GM18951 (cell line): ENCODE measurements around the gene RAB14.
"Not testable (repeated sequence)": the region's sequence is repeated elsewhere in the genome, so short reads cannot be mapped to it uniquely, and the experiment has no call there.

ENCODE experiments used
- POLR2A ChIP-seq: IDR thresholded peaks from 4 replicates; pipeline ENCODE4 v1.6.1; 2011; ENCODE audit warnings: mild to moderate bottlenecking; ENCODE audit not compliant: insufficient read length, insufficient read depth; ENCODE audit errors: extremely low read depth
- in situ Hi-C: fragments of 300-500 bp; cut with MboI; formaldehyde crosslinking; loops from one replicate; pipeline ENCODE4 v1.12.0; 2022; ENCODE audit warnings: low sequenced_read_pairs, mixed read lengths, inconsistent platforms; ENCODE audit not compliant: unreplicated experiment

Gene RAB14

DNA sequence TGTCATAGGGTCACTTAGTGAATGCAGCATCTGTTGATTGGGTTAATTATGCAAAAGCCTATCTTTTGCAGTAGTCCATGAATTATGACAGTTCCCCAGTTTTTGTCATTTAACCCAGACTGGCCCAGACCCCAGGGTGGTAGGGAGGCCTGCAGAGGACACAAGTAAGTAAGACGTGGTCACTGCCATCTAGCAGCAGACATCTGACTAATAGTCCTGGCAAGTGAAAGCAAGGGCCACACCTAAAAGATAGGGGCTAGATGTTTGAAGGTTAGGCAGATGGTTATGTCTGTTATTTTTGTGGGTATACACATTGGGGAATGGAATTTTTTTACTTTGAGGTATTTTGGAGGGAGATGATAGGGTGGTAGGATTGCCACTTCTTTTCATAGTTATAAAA lies 48.0 kb downstream of the RAB14 start:
- in situ Hi-C loops = no loop called here
- TF ChIP-seq POLR2A = no peak

DNA sequence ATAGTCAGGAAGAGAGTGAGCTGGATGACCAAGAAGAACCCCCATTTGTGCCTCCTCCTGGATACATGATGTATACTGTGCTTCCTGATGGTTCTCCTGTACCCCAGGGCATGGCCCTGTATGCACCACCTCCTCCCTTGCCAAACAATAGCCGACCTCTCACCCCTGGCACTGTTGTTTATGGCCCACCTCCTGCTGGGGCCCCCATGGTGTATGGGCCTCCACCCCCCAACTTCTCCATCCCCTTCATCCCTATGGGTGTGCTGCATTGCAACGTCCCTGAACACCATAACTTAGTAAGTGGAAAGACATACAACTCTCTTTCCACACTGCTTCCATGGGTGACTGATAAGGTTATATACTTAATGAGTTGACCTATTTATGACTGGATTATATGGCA lies 51.5 kb downstream of the RAB14 start:
- in situ Hi-C loops = no loop called here
- no peak for TF ChIP-seq POLR2A

DNA sequence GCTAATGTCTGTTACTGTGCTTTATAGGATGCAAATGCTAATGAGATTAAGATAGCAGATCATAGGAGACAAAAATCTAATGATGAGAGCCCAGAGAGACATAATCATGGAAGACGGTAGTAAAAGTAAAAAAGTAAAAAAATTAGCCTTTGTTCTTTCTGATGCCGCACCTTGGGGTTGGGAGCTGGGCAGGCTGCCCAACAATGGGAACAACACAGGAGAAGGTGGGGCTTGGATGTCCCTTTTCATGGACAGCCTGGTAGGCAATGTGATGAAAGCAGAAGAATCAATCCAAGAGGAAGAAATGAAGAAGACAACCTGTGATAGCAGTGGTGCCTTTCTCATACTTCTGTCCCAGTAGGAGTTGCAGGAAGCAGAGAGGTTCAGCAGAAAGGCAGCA lies 57.2 kb downstream of the RAB14 start:
- in situ Hi-C loops = no loop called here
- TF ChIP-seq POLR2A = no peak

DNA sequence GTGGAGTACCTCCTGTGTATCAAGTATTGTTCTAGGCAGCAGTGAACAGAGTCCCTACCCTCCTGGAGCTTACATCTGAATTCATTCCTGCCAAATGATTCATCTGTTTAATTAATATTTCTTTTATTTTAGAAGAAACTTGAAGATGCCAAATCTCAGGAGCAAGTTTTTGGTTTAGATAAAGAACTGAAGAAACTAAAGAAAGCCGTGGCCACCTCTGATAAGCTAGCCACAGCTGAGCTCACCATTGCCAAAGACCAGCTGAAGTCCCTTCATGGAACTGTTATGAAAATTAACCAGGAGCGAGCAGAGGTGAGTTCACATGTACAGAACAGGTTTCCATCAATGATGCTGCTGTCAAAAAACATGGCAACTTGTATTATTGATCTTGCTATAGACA lies 57.9 kb downstream of the RAB14 start:
- in situ Hi-C loops = no loop called here

DNA sequence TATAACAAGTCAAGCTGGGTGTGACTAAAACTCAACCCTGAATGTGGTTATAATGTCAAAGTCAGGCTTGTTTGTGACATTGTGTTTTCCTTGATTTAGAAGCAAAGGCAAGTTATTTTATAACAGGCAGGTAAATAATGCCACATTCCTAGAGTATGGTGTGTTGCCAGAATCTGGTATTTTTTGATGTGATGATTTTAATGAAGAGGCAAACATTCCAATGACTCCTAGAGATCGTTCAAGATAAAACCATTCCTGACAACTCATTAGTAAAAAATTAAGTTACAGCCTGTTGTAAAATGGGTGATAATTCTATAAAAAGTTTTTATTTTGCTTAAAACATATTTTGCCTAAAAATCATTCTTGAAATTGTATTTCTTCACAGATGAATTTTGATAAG lies 60.0 kb downstream of the RAB14 start:
- in situ Hi-C loops = no loop called here
- no peak for TF ChIP-seq POLR2A

More for the DNA sequence above, 57.9 kb downstream of the RAB14 start:
- no peak for TF ChIP-seq POLR2A

DNA sequence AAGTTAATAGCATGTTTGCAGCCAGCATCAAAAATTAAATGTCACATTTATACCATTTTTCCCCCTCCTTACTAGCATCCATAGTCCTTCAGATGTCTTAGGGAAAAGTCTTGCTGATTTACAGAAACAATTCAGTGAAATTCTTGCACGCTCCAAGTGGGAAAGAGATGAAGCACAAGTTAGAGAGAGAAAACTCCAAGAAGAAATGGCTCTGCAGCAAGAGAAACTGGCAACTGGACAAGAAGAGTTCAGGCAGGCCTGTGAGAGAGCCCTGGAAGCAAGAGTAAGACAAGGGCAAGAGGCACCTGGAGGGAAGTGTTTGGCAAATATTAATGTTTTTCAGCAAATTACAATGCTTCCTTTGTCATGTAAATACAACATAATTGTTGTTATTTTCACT lies 60.4 kb downstream of the RAB14 start:
- in situ Hi-C loops = no loop called here
- no peak for TF ChIP-seq POLR2A

DNA sequence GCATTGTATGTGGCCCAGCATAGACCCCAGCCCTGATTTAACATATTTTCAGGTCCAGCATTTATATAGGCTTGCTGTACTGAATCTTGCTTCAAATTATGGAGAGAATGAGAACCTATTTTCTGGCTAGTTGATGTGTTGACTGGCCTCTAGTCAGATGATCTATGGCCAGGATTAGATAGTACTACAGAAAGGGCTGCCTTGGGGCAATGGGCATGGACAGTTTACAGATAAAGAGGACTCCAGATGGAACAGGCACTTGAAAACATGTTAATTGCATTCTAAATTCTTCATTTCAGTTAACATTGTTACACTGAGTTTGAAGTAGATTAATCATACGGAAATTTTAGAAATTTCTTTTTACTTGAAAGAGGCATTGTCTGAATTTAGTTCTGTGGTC lies 61.5 kb downstream of the RAB14 start:
- in situ Hi-C loops = no loop called here
- no peak for TF ChIP-seq POLR2A

DNA sequence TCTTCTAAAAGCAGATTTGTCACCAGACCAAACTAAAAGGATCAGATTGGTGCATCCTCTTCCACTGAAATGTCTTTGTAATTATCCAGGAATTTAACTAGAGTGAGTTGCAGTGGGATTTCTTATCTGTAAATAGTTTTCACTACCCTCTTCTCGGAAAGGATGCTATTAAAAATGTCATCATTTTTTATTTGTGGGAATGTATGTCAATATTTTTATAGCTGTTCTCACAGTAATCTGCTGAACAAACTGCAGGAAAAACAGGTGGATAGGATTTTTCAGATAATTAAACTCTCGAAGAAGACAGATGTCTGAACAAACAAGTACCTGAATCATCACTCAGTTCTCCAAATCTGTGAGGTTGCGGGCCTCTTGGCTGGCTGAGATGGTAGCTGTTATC lies 62.7 kb downstream of the RAB14 start:
- in situ Hi-C loops = no loop called here
- TF ChIP-seq POLR2A = no peak

DNA sequence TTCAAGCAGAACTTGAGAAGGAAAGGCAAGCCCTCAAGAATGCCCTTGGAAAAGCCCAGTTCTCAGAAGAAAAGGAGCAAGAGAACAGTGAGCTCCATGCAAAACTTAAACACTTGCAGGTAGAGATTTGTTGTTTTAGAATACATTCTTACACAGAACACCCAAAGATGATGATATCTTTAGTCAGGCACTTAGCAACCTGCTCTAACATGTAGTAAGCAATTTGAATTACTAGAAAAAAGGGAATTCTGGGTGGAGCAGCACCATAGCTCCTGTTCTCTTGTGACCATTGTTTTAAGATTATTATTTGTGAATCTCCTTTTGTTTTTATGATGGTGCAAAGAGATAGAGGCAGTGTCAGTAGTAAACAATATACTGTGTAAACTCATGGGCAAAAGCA lies 63.1 kb downstream of the RAB14 start:
- no peak for TF ChIP-seq POLR2A
- in situ Hi-C loops = no loop called here

DNA sequence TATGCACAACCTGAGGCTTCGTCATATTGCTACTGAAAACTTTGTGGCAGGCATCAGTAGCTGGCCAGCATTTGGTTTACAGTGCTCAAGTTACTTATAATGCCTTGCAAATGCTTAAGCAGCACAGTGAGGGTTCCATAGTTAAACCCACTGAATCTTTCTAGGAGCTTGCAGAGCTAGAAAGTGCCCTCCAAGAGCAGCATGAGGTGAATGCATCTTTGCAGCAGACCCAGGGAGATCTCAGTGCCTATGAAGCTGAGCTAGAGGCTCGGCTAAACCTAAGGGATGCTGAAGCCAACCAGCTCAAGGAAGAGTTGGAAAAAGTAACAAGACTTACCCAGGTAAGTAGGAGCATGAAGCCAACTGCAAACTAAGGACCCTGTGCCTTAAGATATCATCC lies 66.0 kb downstream of the RAB14 start:
- in situ Hi-C loops = no loop called here
- TF ChIP-seq POLR2A = no peak

DNA sequence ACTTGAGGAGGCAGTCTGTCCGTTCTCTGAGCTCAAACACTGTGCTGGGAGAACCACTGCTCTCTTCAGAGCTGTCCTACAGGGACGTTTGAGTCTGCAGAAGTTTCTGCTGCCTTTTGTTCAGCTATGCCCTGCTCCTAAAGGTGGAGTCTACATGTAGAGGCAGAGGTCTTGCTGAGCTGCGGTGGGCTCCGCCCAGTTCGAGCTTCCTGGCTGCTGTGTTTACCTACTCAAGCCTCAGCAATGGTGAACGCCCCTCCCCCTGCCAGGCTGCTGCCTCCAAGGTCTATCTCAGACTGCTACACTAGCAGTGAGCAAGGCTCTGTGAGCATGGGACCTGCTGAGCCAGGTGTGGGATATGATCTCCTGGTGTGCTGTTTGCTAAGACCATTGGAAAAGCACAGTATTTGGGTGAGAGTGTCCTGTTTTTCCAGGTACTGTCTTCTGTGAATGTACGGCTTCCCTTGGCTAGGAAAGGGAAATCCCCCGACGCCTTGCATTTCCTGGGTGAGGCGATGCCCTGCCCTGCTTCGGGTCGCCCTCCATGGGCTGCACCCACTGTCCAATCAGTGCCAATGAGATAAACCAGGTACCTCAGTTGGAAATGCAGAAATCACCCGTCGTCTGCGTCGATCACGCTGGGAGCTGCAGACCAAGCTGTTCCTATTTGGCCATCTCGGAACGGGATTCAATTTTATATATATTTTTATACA lies 68.4 kb downstream of the RAB14 start:
- in situ Hi-C loops = no loop called here
- no peak for TF ChIP-seq POLR2A

DNA sequence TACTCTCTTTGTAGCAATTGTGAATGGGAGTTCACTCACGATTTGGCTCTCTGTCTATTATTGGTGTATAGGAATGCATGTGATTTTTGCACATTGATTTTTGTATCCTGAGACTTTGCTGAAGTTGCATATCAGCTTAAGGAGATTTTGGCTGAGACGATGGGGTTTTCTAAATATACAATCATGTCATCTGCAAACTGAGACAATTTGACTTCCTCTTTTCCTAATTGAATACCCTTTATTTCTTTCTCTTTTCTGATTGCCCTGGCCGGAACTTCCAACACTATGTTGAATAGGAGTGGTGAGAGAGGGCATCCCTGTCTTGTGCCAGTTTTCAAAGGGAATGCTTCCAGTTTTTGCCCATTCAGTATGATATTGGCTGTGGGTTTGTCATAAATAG lies 72.3 kb downstream of the RAB14 start:
- in situ Hi-C loops = not testable (repeated sequence)
